Measurements from ENCODE around the gene GNMT.

- TF ChIP-seq CTCF (IDR thresholded peaks at IDR 0.05) (no peak), POLR2A (IDR thresholded peaks at IDR 0.05) (no peak)
These were observed 46.0 kb upstream of the GNMT start for GRCh38 chr6:42914546-42914945.

Data from suprapubic skin (tissue), 3 donors.